Ishikawa (cell line): ENCODE results near the gene MLN.

Experiments
- CEBPB ChIP-seq: IDR thresholded peaks from 2 replicates; pipeline ENCODE4 v1.6.1; 2012
- CREB1 ChIP-seq: IDR thresholded peaks from 2 replicates; pipeline ENCODE4 v1.6.1; 2012; ENCODE audit warnings: low read depth
- EGR1 ChIP-seq: IDR thresholded peaks from 2 replicates; pipeline ENCODE4 v1.6.1; 2012
- EP300 ChIP-seq: IDR thresholded peaks from 2 replicates; pipeline ENCODE4 v1.6.1; 2012; ENCODE audit warnings: borderline replicate concordance
- FOXM1 ChIP-seq: IDR thresholded peaks from 2 replicates; pipeline ENCODE4 v1.6.1; 2012; ENCODE audit warnings: low read depth, borderline replicate concordance
- RAD21 ChIP-seq: IDR thresholded peaks from 2 replicates; pipeline ENCODE4 v1.6.1; 2012; ENCODE audit warnings: low read depth
- TAF1 ChIP-seq: IDR thresholded peaks from 2 replicates; pipeline ENCODE4 v1.6.1; 2012; ENCODE audit warnings: low read depth, mild to moderate bottlenecking
- TEAD4 ChIP-seq: IDR thresholded peaks from 2 replicates; pipeline ENCODE4 v1.6.1; 2012
- USF1 ChIP-seq: IDR thresholded peaks from 2 replicates; pipeline ENCODE4 v1.6.1; 2012
- YY1 ChIP-seq: IDR thresholded peaks from 2 replicates; pipeline ENCODE4 v1.6.1; 2012; ENCODE audit warnings: low read depth
- TF ChIP-seq, protein P1 (sequence below): IDR thresholded peaks from 2 replicates; pipeline ENCODE4 v1.6.1; 2012
- TF ChIP-seq, protein P2 (sequence below): IDR thresholded peaks from 2 replicates; pipeline ENCODE4 v1.6.1; 2012; ENCODE audit warnings: low read depth, mild to moderate bottlenecking

DNA sequence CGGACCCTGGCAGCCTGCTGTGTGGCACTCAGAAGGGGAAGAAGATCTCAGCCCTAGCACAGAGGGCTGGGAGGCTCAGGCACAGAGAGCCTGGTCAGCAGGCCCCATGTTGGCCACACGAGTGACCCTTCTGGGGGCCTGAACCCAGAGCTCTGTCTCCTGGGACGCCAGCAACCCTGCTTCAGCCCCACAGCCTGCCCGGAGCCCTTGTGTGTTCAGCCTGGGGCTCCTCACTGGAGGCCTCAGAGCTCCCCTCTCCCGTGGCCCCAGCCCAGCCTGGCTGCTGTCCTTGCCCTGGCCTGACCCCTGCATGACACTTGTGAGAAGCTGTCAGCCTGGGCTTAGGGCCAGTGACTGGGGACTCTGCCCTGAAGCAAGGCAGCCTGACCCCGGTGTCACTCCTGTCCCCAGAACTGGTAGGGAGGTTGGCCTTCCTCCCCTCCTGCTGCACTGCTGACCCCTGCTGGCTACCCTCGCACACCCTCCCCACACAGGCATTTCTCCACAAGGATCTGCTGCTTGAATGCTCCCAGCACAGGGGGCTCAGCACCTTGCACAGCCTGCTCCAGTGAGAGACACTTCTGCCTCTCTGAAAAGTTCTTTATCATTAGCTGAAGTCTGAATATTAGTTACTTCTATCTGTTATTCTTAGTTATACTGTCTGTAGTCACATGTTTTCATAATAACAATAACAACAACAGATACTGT, 41.7 kb downstream of the MLN start:
- TF ChIP-seq YY1, result no peak
- TF ChIP-seq, protein P1, sequence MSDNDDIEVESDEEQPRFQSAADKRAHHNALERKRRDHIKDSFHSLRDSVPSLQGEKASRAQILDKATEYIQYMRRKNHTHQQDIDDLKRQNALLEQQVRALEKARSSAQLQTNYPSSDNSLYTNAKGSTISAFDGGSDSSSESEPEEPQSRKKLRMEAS, result peak; percentile 44; the same call in 1 of the 2 replicates
- no peak for TF ChIP-seq EP300
- no peak for TF ChIP-seq TEAD4
- TF ChIP-seq, protein P2, sequence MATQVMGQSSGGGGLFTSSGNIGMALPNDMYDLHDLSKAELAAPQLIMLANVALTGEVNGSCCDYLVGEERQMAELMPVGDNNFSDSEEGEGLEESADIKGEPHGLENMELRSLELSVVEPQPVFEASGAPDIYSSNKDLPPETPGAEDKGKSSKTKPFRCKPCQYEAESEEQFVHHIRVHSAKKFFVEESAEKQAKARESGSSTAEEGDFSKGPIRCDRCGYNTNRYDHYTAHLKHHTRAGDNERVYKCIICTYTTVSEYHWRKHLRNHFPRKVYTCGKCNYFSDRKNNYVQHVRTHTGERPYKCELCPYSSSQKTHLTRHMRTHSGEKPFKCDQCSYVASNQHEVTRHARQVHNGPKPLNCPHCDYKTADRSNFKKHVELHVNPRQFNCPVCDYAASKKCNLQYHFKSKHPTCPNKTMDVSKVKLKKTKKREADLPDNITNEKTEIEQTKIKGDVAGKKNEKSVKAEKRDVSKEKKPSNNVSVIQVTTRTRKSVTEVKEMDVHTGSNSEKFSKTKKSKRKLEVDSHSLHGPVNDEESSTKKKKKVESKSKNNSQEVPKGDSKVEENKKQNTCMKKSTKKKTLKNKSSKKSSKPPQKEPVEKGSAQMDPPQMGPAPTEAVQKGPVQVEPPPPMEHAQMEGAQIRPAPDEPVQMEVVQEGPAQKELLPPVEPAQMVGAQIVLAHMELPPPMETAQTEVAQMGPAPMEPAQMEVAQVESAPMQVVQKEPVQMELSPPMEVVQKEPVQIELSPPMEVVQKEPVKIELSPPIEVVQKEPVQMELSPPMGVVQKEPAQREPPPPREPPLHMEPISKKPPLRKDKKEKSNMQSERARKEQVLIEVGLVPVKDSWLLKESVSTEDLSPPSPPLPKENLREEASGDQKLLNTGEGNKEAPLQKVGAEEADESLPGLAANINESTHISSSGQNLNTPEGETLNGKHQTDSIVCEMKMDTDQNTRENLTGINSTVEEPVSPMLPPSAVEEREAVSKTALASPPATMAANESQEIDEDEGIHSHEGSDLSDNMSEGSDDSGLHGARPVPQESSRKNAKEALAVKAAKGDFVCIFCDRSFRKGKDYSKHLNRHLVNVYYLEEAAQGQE, result no peak
- TF ChIP-seq RAD21, result peak; percentile 94
- TF ChIP-seq USF1, result no peak
- no peak for TF ChIP-seq CEBPB
- TF ChIP-seq FOXM1, result no peak
- no peak for TF ChIP-seq TAF1
- TF ChIP-seq CREB1, result no peak
- no peak for TF ChIP-seq EGR1
